NCI-H128 (cell line): ENCODE data around the gene DPH6.
A peak's percentile ranks its signal among the peaks of the same experiment; 100 is the strongest.
"Not testable (repeated sequence)": the region's sequence is repeated elsewhere in the genome, so short reads cannot be mapped to it uniquely, and the experiment has no call there.

ENCODE experiments used
- DNase-seq: peaks from one replicate; lab custom pipeline; 2025; ENCODE audit not compliant: unreplicated experiment; lab: John Stamatoyannopoulos, UW

DPH6 gene

GRCh38 chr15:35545824-35546510, at the start of gene DPH6:
TSS of gene DPH6 (minus strand) at chr15:35546165. CDS start at chr15:35546141, 24 bp downstream.
- peak; percentile 47 for DNase-seq

GRCh38 chr15:35595656-35596055, 49.7 kb upstream of the DPH6 start:
- no peak for DNase-seq

- DNase-seq, result not testable (repeated sequence)
Measured at GRCh38 chr15:35591987-35592386, 46.0 kb upstream of the DPH6 start.

- DNase-seq, result no peak
Measured at GRCh38 chr15:35583863-35584528, 38.0 kb upstream of the DPH6 start.

GRCh38 chr15:35580606-35581005, 34.6 kb upstream of the DPH6 start:
- no peak for DNase-seq

- DNase-seq, result no peak
Measured at GRCh38 chr15:35567392-35567791, 21.4 kb upstream of the DPH6 start.

- DNase-seq, result no peak
Measured at GRCh38 chr15:35566991-35567390, 21.0 kb upstream of the DPH6 start.

GRCh38 chr15:35565901-35566300, 19.9 kb upstream of the DPH6 start:
- no peak for DNase-seq

GRCh38 chr15:35562641-35563040, 16.7 kb upstream of the DPH6 start:
- no peak for DNase-seq

GRCh38 chr15:35561308-35561707, 15.3 kb upstream of the DPH6 start:
- DNase-seq, result no peak

GRCh38 chr15:35560870-35561269, 14.9 kb upstream of the DPH6 start:
- DNase-seq, result no peak

- DNase-seq, result no peak
Measured at GRCh38 chr15:35560258-35560657, 14.3 kb upstream of the DPH6 start.

GRCh38 chr15:35559683-35560082, 13.7 kb upstream of the DPH6 start:
- DNase-seq, result no peak

GRCh38 chr15:35557544-35557943, 11.6 kb upstream of the DPH6 start:
- DNase-seq, result no peak

- DNase-seq, result no peak
Measured at GRCh38 chr15:35557012-35557411, 11.0 kb upstream of the DPH6 start.

GRCh38 chr15:35555244-35555643, 9.3 kb upstream of the DPH6 start:
- DNase-seq, result no peak

- DNase-seq, result no peak
Measured at GRCh38 chr15:35550957-35551356, 5.0 kb upstream of the DPH6 start.

- no peak for DNase-seq
Measured at GRCh38 chr15:35549567-35549966, 3.6 kb upstream of the DPH6 start.

- DNase-seq, result no peak
Measured at GRCh38 chr15:35548435-35548834, 2.5 kb upstream of the DPH6 start.

GRCh38 chr15:35547775-35548364, 1.9 kb upstream of the DPH6 start:
- DNase-seq, result no peak

- DNase-seq, result no peak
Measured at GRCh38 chr15:35546511-35547381, 781 bp upstream of the DPH6 start.
